Cardiac muscle cell (in vitro differentiated cells and primary cell): ENCODE data around the gene CACNG1. TPM values are rescaled to one million over a fixed set of nuclear protein-coding genes. Genes with fewer than 3 reads are reported as not detected.

Experiments
- DNase-seq, 2 donors: peaks; one replicate each; pipeline versions ENCODE4 v3.0.0 to v3.0.0-alpha.2; 2010 to 2017; ENCODE audit warnings: low read depth in 1 of 2, low spot score in 1 of 2
- H3K27ac ChIP-seq: fragments of 200-600 bp; sonication (generic); 2 replicates; pipeline ENCODE4 v1.5.1; 2016
- H3K27me3 ChIP-seq: fragments of 200-600 bp; sonication (generic); 2 replicates; pipeline ENCODE4 v1.6.0; 2016; ENCODE audit warnings: control low read depth
- H3K36me3 ChIP-seq: fragments of 200-600 bp; sonication (generic); 2 replicates; pipeline ENCODE4 v1.5.1; 2016; ENCODE audit warnings: control low read depth
- H3K4me1 ChIP-seq: fragments of 200-600 bp; sonication (generic); 2 replicates; pipeline ENCODE4 v1.8.1; 2017; ENCODE audit warnings: low read depth, mild to moderate bottlenecking, mixed run types
- H3K4me3 ChIP-seq: fragments of 200-600 bp; sonication (generic); 2 replicates; pipeline ENCODE4 v1.5.1; 2016; ENCODE audit warnings: mild to moderate bottlenecking
- H3K9me3 ChIP-seq: fragments of 200-600 bp; sonication (generic); 2 replicates; pipeline ENCODE4 v1.5.1; 2017; ENCODE audit warnings: low read depth, mild to moderate bottlenecking, control low read depth
- CTCF ChIP-seq: IDR thresholded peaks from 2 replicates; pipeline ENCODE4 v1.5.1; 2012; ENCODE audit warnings: low read depth, mild to moderate bottlenecking, low read length
- polyA plus RNA-seq: library from polyadenylated mRNA; unstranded; fragments of >200 nt; fragmentation: Nextera tagmentation; extraction: Ambion mirVana; gene quantifications from 2 replicates; pipeline ENCODE4 v1.2.1, GENCODE V29; 2016
- total RNA-seq: library from RNA; depleted of rRNA; stranded (reverse); fragments of >200 nt; gene quantifications from 2 replicates; pipeline ENCODE4 v1.2.3, GENCODE V29; 2016

Gene CACNG1
- total and polyA plus RNA-seq, 2 experiments from 2014 or later = not detected

GRCh38 chr17:67047382-67047781 is 3.0 kb downstream of the CACNG1 start:
- no peak overlapping the region for H3K27ac ChIP-seq
- H3K4me3 ChIP-seq = no peak overlapping the region
- no peaks in the 10 kb centered on the region for H3K27me3 ChIP-seq
- no peak for DNase-seq
- no peaks in the 10 kb centered on the region for H3K36me3 ChIP-seq
- TF ChIP-seq CTCF = no peak
- H3K9me3 ChIP-seq = no peaks in the 10 kb centered on the region
- no peaks in the 10 kb centered on the region for H3K4me1 ChIP-seq

- no peaks in the 10 kb centered on the region for H3K4me1 ChIP-seq
- no peak for TF ChIP-seq CTCF
- H3K9me3 ChIP-seq = no peaks in the 10 kb centered on the region
- H3K27ac ChIP-seq = no peak overlapping the region
- H3K4me3 ChIP-seq = no peak overlapping the region
- DNase-seq = no peak
- no peaks in the 10 kb centered on the region for H3K27me3 ChIP-seq
- H3K36me3 ChIP-seq = no peaks in the 10 kb centered on the region
Measured at GRCh38 chr17:67049025-67049739, 4.8 kb downstream of the CACNG1 start.

GRCh38 chr17:67050066-67050465 is 5.7 kb downstream of the CACNG1 start:
- no peak for DNase-seq
- no peak for TF ChIP-seq CTCF
- Histone ChIP-seq H3K36me3 (no peaks in the 10 kb centered on the region), H3K27me3 (no peaks in the 10 kb centered on the region), H3K9me3 (no peaks in the 10 kb centered on the region), H3K4me1 (no peaks in the 10 kb centered on the region), H3K27ac (no peak overlapping the region), H3K4me3 (no peak overlapping the region)

- H3K9me3 ChIP-seq = no peaks in the 10 kb centered on the region
- no peaks in the 10 kb centered on the region for H3K27me3 ChIP-seq
- no peak overlapping the region for H3K4me3 ChIP-seq
- no peak for DNase-seq
- H3K36me3 ChIP-seq = no peaks in the 10 kb centered on the region
- H3K4me1 ChIP-seq = no peaks in the 10 kb centered on the region
- H3K27ac ChIP-seq = no peak overlapping the region
- TF ChIP-seq CTCF = no peak
Measured at GRCh38 chr17:67050471-67051154, 6.3 kb downstream of the CACNG1 start.

GRCh38 chr17:67051155-67051538 is 6.8 kb downstream of the CACNG1 start:
- TF ChIP-seq CTCF = no peak
- no peak overlapping the region for H3K4me3 ChIP-seq
- no peaks in the 10 kb centered on the region for H3K36me3 ChIP-seq
- no peaks in the 10 kb centered on the region for H3K4me1 ChIP-seq
- no peak overlapping the region for H3K27ac ChIP-seq
- no peaks in the 10 kb centered on the region for H3K27me3 ChIP-seq
- DNase-seq = no peak
- H3K9me3 ChIP-seq = no peaks in the 10 kb centered on the region
